GM18909 (cell line): ENCODE measurements around the gene SEMA5A.

Experiments used
- ATAC-seq: cut with Tn5 transposase; IDR thresholded peaks from one replicate; pipeline ENCODE4 v1.9.1; 2021; ENCODE audit warnings: mild to moderate bottlenecking; ENCODE audit not compliant: unreplicated experiment, poor library complexity

The SEMA5A gene

DNA sequence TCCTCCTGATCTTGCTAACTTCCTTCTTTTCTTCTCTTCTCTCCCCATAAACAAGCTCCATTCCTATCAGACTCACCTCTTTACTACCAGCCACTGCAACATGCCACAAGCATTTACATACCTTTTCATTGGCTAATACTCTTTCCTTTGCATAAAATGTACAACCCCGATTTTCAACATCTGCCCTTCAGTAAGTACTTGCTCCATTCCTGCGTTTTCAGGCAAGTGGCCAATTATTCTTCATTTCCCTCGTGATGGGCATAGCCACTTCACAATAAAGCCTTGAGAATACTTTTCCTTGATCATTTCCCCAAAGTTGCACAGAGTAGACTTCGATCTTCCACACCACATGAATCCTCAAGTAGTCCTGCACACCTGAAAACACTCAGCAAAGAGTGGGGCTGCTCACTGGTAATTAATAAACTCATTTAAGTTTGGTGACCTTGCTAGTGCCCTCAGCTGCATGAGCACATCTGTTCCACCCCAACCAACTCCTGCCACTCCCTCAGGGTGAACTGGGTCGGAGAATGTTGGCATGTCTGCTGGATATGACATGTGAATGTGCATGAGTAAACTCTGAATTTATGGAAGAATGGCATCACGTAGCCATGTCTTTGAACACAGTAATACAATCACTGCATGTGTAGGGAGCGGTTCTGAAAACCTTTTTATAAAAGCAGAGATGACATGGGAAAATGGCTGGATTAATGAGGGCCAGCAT, 535.8 kb downstream of the SEMA5A start:
- no peak for ATAC-seq

DNA sequence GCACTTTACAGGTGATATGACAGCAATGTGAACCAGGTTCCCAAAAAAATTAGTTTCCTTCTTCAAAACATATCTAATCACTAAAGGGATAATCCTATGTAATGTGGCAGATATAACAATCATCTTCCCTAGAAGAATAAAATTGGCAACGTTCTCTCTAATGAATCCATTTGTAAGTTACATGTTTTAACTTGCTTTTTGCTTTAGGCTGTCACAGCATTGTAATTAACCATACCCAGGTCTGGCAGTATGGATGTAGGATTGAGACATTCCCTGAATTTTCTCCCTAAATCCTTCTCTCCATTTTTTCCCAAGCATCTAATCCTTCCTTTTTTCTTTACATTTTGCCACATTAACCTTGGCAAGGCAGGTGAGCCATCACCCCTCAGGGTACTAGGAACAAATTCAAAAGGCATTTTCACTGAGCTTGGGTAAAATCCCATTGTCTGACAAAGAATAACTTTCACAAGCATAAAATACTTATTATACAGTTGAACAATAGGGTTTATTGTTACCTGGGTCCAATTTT, 548.3 kb downstream of the SEMA5A start:
- ATAC-seq: no peak

GRCh38 chr5:8993031-8993430, 552.8 kb downstream of the SEMA5A start:
- no peak for ATAC-seq
